ENCODE results near the gene INTS14.
"Not testable (repeated sequence)": the region's sequence is repeated elsewhere in the genome, so short reads cannot be mapped to it uniquely, and the experiment has no call there.

The INTS14 gene

GRCh38 chr15:65630760-65631159, 19.8 kb upstream of the INTS14 start:
- no peak for DNase-seq

- no peak for DNase-seq
Measured at GRCh38 chr15:65629548-65629947, 18.6 kb upstream of the INTS14 start.

GRCh38 chr15:65626856-65627255, 15.9 kb upstream of the INTS14 start:
- no peak for DNase-seq

DNA sequence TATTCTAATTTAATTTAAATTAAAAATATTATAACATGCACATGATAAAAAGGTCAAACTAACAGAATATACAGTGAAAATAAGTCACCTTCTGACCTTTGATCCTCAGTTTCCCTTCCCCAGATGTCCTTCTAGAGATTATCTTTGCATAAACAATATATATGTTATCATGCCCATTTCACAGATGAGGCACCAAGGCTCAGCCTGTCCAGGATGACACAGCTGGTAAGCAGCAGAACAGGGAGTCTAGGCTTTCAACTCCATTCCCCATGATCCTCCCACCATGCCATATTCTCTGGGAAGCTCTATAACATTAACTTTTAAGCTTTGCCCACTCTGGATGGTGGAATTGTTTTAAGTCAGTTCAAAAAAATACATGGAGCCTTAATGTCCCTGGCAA, 12.2 kb upstream of the INTS14 start:
- DNase-seq = no peak

DNA sequence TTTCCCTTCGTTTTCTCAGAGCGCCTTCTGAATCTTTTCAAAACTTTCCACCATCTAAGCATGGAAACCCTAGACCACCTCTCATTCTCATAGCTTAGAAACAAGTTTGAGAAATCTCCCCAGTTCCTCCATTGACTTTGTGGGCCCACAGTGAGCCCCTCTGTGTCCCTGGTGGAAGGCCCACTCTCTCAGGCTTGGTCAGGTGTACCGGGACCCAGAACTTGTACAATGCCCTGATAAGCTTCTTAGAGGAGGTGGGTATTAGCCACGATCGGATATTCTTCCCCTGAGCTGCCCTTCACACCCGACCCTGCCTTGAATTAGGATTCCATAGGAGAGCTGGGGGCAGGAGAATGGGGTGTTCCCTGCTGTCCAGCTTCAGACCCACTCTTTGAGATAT, 10.7 kb upstream of the INTS14 start, which contains the start of gene SLC24A1:
SLC24A1 (plus strand) TSS at position 301 of the 400 bp plus-strand sequence. CDS start 2,143 bp downstream, outside the sequence.
- no peak for DNase-seq

- DNase-seq = no peak
Measured at GRCh38 chr15:65620833-65621232, 9.9 kb upstream of the INTS14 start.

GRCh38 chr15:65619626-65620290, 8.8 kb upstream of the INTS14 start:
- DNase-seq = no peak

- DNase-seq = no peak
Measured at GRCh38 chr15:65618560-65619109, 7.7 kb upstream of the INTS14 start.

- DNase-seq = not testable (repeated sequence)
Measured at GRCh38 chr15:65615887-65616286, 5.0 kb upstream of the INTS14 start.

DNA sequence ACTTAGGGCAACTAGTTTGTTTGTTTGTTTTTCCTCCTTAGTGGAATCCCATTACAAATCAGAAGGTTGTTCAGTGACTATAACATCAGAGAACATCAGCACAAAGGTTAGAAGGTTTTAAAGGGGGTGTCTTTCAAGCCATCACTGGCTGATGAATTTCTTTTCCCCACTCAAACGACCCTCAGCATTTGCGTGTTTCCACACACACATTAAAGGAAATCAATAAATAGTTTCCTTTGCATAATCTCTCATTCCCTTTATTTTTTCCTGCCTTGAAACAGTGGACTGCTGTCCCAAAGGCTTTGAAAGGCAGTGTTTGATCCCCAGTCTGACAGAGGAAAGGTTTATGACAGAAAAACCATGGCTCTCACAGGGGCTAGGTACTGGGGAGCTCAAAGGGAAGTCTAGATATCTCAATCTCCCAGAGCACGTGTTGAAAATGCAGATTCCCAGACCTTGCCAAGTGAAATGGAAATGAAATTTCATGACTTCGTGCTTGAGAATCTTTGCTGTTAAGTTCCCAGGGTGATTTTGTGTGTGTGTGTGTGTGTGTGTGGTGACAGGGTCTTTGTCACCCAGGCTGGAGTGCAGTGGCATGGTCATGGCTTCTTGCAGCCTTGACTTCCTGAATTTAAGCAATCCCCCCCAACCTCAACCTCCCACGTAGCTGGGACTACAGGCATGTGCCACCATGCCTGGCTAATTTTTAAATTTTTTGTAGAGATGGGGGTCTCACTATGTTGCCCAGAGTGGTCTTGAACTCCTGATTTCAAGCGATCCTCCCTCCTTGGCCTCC, 2.2 kb upstream of the INTS14 start:
- DNase-seq = no peak

- DNase-seq = no peak
Measured at GRCh38 chr15:65612616-65612946, 1.6 kb upstream of the INTS14 start.

DNA sequence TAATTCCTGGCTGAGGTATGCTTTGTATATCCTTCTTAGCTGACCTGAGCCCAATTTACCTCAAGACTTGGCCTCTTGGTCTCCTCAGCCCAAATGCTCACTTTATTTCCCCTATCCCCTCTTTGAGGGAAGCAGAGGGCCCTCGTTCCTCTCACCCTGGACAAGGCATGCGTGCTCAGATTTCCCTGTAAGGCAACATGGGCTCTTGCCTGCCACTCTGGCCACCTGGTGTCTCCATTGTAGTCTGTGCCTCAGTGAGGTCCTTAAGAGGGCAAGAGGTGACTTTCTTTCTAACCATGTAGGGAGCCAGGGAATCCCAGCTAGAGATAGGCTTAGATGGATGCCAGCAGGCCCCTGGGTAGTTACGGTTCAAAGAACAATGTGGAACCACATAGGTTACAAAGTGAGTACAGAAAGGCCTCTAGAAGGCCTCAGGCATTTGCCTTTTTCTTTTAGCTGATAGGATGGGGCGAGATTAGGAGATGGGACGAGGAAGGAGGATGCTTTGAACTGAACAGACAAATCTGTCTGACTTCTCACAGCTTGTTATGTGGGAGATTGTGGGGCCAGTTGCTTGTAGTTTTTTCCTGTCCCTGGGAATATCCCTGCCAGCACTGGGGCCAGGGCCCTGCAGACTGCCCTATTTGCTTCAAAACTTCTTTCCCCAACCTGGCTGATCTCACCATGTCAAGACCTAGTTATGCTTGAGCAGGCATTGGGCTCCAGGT, 1.1 kb upstream of the INTS14 start:
- no peak for DNase-seq

GRCh38 chr15:65603559-65603958, 7.4 kb downstream of the INTS14 start:
- DNase-seq = no peak

- no peak for DNase-seq
Measured at GRCh38 chr15:65603134-65603533, 7.8 kb downstream of the INTS14 start.

DNA sequence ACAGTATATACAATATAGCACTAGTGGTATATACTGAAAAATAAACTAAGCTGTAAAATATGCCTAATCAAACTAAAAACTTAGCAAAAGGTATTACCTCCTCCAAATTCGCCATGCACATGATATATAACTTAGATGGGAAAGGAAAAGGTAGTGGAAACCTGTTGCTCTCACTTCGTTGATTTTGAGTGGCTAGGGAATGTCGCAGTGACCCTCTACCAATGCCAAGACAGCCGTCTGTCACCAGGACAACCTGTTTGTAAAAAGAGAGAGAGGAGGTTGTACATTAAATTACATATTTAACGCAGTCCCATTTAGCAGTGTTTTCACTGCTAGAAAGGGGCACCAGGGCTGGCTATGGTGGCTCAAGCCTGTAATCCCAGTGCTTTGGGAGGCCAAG, 11.3 kb downstream of the INTS14 start:
- no peak for DNase-seq

DNA sequence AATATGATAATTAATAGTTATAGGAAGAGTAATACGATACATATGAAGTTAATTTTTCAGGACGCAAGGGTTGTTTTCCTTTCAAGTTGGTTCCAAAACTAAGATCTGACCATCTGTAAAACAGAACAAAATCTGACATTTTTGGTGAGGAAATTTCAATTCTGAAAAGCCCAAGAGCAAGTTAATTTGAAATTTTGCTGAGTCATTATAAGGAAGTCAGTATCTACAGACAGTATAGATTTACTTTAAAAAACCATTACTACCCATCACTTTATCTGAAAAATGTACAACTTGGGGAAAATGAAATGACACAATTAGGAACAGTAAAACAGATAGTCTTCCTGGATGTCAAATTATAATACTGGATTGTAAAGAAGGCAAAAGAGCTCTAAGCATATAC, 12.5 kb downstream of the INTS14 start:
- DNase-seq = no peak

DNA sequence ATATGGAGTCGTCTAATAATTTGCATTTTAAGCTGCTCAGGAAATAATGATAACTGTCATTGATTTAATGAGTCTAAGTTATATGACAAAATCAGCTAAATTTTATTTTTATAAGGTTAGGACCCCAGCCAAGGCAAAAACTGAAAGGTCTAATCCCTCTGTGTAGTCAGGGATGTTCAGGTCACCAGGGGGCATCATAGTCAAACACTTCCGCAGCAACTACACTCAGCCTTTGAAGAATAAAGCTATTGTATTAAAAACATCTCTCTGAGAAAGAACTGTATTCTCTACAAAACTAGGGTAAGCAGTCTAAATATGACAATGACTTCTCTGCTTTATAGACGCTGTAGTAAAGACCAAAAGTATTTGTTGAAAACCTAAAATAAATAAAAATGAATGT, 15.0 kb downstream of the INTS14 start:
- no peak for DNase-seq

DNA sequence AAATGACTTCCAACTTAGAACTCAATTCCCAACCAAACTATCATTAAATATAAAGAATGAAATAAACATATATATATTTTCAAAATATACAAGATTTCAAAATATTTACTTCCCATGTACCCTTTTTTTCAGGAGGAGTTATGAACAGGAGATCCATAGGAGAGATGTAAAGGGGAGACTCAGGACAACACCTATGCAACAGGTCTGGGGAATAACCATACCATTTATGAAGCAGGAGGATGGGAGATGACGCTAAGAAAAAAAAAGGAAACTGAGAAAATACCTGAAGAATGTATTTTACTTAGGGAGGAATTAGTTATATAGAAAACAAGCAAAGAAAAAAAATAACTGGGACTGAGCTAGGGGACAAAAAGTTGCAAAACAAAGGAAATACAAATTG, 23.8 kb downstream of the INTS14 start:
- DNase-seq = no peak

DNA sequence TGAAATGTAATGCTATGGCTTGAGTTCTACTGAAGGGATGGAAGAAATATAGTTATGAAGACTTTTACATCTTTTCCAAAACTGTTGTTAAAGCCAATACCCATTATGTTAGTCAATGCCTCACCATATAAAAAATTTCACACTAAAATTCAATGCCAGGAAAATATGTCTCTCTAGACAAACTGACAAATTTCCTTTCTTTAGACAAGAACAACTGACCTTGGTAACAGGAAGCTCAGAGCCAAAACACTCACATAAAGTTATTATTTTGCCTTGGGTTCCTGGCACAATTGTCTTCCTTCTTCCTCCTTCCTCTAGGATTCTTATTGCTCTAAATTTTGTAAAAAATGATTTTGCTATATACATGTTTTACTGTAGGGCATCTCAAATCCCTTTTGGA, 26.7 kb downstream of the INTS14 start:
- no peak for DNase-seq

DNA sequence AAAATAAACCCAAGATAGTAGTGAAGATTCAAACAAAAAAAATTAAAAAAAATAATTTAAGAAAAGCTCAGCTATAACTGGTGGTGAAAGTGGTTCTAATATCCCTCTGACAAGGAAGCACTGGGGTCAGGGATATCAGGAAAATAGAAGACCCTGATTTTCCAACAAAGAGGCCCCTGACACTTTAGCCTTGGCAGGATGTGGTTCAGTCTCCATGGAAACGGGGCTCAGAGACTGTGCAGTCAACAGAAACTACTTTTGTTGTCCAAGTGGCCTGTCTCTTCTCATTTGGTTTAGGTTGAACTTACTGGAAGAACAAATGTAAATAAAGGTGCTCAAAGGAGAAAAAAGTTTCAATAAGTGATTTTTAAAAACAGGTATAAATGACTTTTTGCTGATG, 27.2 kb downstream of the INTS14 start:
- DNase-seq = no peak

DNA sequence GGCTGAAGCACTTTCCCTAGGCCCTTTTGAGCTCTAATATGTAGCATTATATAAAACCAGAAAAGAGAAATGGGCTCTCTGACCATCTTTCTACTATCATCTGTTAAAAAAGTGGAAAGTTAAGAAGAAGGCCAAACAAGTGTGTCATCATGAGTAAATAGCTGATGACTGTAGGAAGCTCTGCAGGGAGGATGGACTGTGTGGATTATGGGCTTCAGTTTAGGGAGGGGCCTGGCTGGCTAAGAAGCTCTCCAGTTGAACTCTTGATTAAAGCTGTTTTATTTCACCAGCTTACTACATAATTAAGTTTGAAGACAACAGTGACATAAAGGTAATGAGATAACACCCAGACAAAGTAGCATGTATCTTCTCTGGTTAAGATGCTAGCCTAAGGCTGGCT, 30.6 kb downstream of the INTS14 start:
- no peak for DNase-seq

- no peak for DNase-seq
Measured at GRCh38 chr15:65579762-65580161, 31.2 kb downstream of the INTS14 start.

DNA sequence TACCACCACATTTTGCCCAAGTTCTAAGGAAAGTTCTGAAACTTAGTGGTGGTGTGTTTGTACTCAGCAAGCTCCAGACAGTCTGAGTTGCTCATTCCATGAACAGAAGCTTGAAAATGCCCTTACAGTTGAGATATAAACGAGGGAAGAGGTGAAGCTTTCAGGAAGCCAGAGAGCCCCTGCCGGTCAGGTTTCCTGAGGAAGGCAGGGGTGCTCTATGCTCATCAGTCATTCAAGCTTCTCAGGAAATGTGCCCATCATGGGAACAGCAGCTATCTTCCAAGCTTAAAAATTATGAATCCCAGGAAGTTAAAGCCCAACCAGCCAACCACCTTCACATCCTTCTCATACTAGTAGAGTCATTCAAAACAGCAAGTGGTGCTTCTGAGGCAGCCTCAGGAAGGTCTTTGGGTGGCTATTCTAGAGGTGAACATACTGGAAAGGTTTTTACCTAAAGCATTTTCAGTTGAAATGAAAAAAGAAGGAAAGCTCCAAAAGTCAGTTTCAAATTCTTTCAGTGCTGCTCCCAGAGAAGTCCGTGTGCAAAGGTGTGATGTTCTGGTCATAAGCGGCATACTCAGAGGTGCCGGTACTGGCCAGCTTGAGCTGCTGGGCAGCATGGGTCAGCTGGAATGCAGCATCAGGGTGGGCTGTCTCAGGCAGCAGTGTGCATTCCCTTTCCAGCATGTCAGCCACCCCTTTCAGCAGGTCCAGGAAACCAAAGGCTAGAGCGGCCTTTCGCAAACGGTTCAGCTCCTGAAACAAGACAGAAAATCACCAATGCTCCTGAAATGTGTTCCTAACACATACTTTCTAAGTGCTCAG, 31.8 kb downstream of the INTS14 start:
- DNase-seq = no peak
